BLaER1 treated with 17β-estradiol and CSF1 and Interleukin-3, amounts not matched to agents 10 nM and 100 nM (cell line): ENCODE data around the gene AMPD3.

ENCODE experiments used
- H3K27ac ChIP-seq, 11 experiments: shearing (Covaris generic); formaldehyde crosslinking; 2 replicates each; pipeline ENCODE4 v1.8.1; 2022
- H3K27me3 ChIP-seq, 11 experiments: shearing (Covaris generic); formaldehyde crosslinking; 2 replicates each; pipeline ENCODE4 v1.8.1; 2022
- H3K36me3 ChIP-seq, 11 experiments: shearing (Covaris generic); formaldehyde crosslinking; 2 replicates each; pipeline ENCODE4 v1.8.1; 2022
- H3K4me1 ChIP-seq, 10 experiments: shearing (Covaris generic); formaldehyde crosslinking; 2 replicates each; pipeline ENCODE4 v1.8.1; 2022
- H3K4me2 ChIP-seq, 11 experiments: shearing (Covaris generic); formaldehyde crosslinking; 2 replicates each; pipeline ENCODE4 v1.8.1; 2022
- H3K4me3 ChIP-seq, 10 experiments: shearing (Covaris generic); formaldehyde crosslinking; 2 replicates each; pipeline ENCODE4 v1.8.1; 2022
- H3K9ac ChIP-seq, 11 experiments: shearing (Covaris generic); formaldehyde crosslinking; 2 replicates each; pipeline ENCODE4 v1.8.1; 2022
- H3K9me3 ChIP-seq, 11 experiments: shearing (Covaris generic); formaldehyde crosslinking; replicated peaks in 1 of 11; 2 replicates each; pipeline ENCODE4 v1.8.1; 2022
- H4K20me1 ChIP-seq, 11 experiments: shearing (Covaris generic); formaldehyde crosslinking; 2 replicates each; pipeline ENCODE4 v1.8.1; 2022
- Cebpa-rat ChIP-seq, 11 experiments: shearing (Covaris generic); IDR thresholded peaks; 2 replicates each; pipeline ENCODE4 v1.8.1; 2022

AMPD3 gene

DNA sequence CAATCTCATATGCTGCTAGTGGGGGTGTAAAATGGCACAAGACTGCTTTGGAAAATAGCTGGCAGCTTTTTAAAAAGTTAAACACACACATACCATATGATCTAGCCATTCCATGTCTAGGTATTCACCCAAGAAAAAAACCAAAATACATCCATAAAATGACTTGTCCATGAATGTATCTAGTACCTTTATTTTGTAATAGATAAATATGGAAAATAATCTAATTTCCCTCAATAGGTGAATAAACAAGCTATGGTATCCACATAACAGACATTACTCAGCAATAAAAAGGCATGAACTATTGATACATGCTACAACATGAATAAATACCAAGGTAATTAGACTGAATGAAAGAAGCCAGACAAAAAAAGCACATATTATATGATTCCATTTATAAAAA is 63.1 kb downstream of the AMPD3 start:
- Histone ChIP-seq H3K9me3 (no peaks in the 10 kb centered on the region), H3K4me1 (peaks cover 0 to 5% (median 0%) of the 10 kb centered on the region in 10 experiments; a peak in 1 of 20 replicates)
- TF ChIP-seq Cebpa-rat (IDR thresholded peaks at IDR 0.05): no peak

DNA sequence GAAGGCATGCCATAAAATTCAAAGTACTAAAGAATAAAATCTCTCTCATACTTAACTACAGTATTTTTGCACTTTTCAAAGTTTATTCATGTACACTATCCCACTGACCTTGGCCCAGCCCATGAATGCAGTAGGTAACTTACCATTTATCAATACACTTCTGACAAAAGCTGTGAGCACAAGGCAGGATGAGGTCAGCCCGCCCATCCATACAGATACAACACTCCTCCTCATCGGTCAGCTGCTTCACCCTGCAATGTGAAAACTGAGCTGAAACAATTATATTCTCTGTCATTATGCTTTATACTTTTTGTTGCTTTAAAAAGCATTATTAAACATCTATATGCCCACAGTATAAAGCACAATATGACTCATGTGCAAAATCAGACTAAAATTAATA is 63.8 kb downstream of the AMPD3 start:
- Histone ChIP-seq H3K4me3 (no peak overlapping the region), H3K27ac (no peak overlapping the region), H3K4me2 (no peak overlapping the region), H4K20me1 (peaks cover 0 to 9% (median 0%) of the 10 kb centered on the region in 11 experiments; a peak in 1 of 22 replicates), H3K36me3 (peaks cover 30 to 79% (median 61%) of the 10 kb centered on the region in 11 experiments), H3K27me3 (no peaks in the 10 kb centered on the region), H3K9me3 (no peaks in the 10 kb centered on the region), H3K4me1 (peaks cover 0 to 4% (median 0%) of the 10 kb centered on the region in 10 experiments; a peak in 1 of 20 replicates), H3K9ac (no peak overlapping the region)
- no peak for TF ChIP-seq Cebpa-rat (IDR thresholded peaks at IDR 0.05)

More for the DNA sequence above, 63.1 kb downstream of the AMPD3 start:
- H3K9ac ChIP-seq: no peak overlapping the region
- peaks cover 22 to 79% (median 55%) of the 10 kb centered on the region in 11 experiments for H3K36me3 ChIP-seq
- H3K4me3 ChIP-seq: no peak overlapping the region
- no peak overlapping the region for H3K27ac ChIP-seq
- peaks cover 0 to 9% (median 0%) of the 10 kb centered on the region in 11 experiments; a peak in 1 of 22 replicates for H4K20me1 ChIP-seq
- H3K4me2 ChIP-seq: no peak overlapping the region
- H3K27me3 ChIP-seq: no peaks in the 10 kb centered on the region

DNA sequence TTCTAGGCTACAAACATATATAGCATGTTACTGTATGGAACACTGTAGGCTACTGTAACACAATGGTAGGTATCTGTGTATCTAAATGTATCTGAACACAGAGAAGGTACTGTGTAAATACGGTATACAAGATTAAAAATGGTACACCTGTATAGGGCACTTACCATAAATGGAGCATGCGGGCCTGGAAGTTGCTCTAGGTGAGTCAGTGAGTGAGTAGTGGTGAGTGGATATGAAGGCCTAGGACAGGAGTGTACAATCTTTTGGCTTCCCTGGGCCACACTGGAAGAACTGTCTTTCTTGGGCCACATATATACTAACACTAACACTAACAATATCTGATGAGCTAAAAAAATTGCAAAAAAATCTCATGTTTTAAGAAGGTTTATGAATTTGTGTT is 64.6 kb downstream of the AMPD3 start:
- TF ChIP-seq Cebpa-rat (IDR thresholded peaks at IDR 0.05): no peak
- peaks cover 37 to 81% (median 69%) of the 10 kb centered on the region in 11 experiments for H3K36me3 ChIP-seq

DNA sequence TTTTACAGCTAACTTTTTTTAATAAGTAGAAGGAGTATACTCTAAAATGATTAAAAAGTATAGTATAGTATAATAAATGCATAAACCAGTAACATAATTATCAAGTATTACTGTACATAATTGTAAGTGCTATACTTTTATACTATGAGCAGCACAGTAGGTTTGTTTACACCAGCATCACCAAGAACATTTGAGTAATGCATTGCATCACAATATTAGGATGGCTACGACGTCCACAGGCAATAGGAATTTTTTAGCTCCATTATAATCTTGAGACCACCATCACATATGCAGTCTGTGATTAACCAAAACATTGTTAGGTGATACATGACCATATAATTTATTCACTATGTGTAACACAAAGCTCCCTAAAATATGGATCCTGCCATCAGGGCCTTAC is 65.5 kb downstream of the AMPD3 start:
- H3K4me3 ChIP-seq: no peak overlapping the region
- H3K9ac ChIP-seq: no peak overlapping the region
- no peak overlapping the region for H3K4me2 ChIP-seq
- H3K27ac ChIP-seq: no peak overlapping the region
- H3K9me3 ChIP-seq: no peaks in the 10 kb centered on the region
- no peak for TF ChIP-seq Cebpa-rat (IDR thresholded peaks at IDR 0.05)
- no peaks in the 10 kb centered on the region for H4K20me1 ChIP-seq
- no peaks in the 10 kb centered on the region for H3K4me1 ChIP-seq
- no peaks in the 10 kb centered on the region for H3K27me3 ChIP-seq
- peaks cover 42 to 81% (median 68%) of the 10 kb centered on the region in 11 experiments for H3K36me3 ChIP-seq

More for the DNA sequence above, 64.6 kb downstream of the AMPD3 start:
- H3K4me3 ChIP-seq: no peak overlapping the region
- H3K27me3 ChIP-seq: no peaks in the 10 kb centered on the region
- H3K4me2 ChIP-seq: no peak overlapping the region
- H3K9me3 ChIP-seq: no peaks in the 10 kb centered on the region
- no peaks in the 10 kb centered on the region for H3K4me1 ChIP-seq
- H3K9ac ChIP-seq: no peak overlapping the region
- H3K27ac ChIP-seq: no peak overlapping the region
- H4K20me1 ChIP-seq: peaks cover 0 to 8% (median 0%) of the 10 kb centered on the region in 11 experiments; a peak in 1 of 22 replicates

DNA sequence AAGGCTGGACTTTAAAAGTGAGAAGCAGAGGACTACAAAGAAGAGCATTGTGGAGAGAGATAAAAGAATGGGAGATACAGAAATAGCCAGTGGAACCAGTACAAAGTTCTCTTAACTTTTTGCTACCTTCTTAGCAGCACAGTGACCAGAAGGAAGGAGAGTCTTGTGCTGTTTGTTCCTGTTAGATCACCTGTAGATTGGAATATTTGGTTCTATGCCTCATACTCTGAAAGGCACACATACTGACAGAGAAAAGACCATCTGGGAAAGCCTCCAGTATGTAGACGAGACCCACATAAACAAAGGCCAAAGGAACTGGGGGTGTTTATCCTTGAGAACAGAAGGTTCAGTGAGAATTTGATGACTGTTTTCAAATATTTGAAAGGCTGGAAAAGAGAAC is 67.2 kb downstream of the AMPD3 start:
- Histone ChIP-seq H3K27ac (no peak overlapping the region), H3K36me3 (peaks cover 47 to 88% (median 78%) of the 10 kb centered on the region in 11 experiments), H3K9ac (no peak overlapping the region), H3K4me1 (no peaks in the 10 kb centered on the region), H3K4me3 (no peak overlapping the region), H3K27me3 (no peaks in the 10 kb centered on the region), H3K9me3 (no peaks in the 10 kb centered on the region), H3K4me2 (no peak overlapping the region), H4K20me1 (no peaks in the 10 kb centered on the region)
- no peak for TF ChIP-seq Cebpa-rat (IDR thresholded peaks at IDR 0.05)

DNA sequence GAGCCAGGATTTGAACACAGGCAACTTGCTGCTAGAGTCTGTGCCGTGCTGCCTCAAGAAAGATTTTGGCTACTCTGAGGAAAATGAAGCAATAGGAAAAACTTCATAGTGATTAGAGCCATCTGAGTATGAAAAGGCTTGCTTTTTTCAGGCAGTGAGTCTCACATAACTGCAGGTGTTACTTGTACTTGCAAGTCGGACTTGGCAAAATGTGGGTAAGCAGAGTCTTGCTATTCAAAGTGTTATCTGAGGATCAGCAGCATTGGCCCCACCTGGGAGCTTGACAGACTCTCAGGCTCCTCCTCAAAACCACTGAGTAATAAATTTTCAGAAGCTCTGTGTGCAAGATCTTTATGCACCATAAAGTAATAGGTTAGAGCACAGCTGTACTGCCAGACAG is 67.9 kb downstream of the AMPD3 start:
- no peak overlapping the region for H3K4me2 ChIP-seq
- H3K36me3 ChIP-seq: peaks cover 52 to 93% (median 83%) of the 10 kb centered on the region in 11 experiments
- no peaks in the 10 kb centered on the region for H4K20me1 ChIP-seq
- no peak for TF ChIP-seq Cebpa-rat (IDR thresholded peaks at IDR 0.05)
- H3K4me3 ChIP-seq: no peak overlapping the region
- no peak overlapping the region for H3K27ac ChIP-seq
- no peaks in the 10 kb centered on the region for H3K4me1 ChIP-seq
- no peaks in the 10 kb centered on the region for H3K27me3 ChIP-seq
- no peak overlapping the region for H3K9ac ChIP-seq
- H3K9me3 ChIP-seq: no peaks in the 10 kb centered on the region

DNA sequence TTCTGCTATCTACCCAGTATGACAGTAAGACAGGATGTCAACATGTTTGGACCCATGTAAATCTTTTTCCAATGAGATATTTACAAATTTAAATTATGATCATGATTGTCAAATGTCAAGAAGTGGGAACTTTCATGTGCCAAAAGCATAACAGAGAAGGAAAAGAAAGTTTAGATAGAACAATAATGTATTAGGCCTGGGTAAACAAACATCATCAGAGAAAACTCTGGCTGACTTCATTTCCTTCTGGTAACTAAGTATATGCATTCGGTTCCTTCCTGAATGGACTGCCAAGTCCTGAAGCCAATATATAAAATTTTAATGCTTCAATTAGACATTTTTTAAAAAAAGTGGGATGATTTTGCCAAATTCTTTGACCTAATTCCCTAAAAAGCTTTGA is 69.4 kb downstream of the AMPD3 start:
- Histone ChIP-seq H3K4me1 (no peaks in the 10 kb centered on the region), H3K4me3 (no peak overlapping the region), H3K9me3 (no peaks in the 10 kb centered on the region), H3K4me2 (no peak overlapping the region), H3K36me3 (peaks cover 61 to 98% (median 86%) of the 10 kb centered on the region in 11 experiments), H3K27me3 (no peaks in the 10 kb centered on the region), H3K27ac (no peak overlapping the region), H4K20me1 (no peaks in the 10 kb centered on the region), H3K9ac (no peak overlapping the region)
- no peak for TF ChIP-seq Cebpa-rat (IDR thresholded peaks at IDR 0.05)

DNA sequence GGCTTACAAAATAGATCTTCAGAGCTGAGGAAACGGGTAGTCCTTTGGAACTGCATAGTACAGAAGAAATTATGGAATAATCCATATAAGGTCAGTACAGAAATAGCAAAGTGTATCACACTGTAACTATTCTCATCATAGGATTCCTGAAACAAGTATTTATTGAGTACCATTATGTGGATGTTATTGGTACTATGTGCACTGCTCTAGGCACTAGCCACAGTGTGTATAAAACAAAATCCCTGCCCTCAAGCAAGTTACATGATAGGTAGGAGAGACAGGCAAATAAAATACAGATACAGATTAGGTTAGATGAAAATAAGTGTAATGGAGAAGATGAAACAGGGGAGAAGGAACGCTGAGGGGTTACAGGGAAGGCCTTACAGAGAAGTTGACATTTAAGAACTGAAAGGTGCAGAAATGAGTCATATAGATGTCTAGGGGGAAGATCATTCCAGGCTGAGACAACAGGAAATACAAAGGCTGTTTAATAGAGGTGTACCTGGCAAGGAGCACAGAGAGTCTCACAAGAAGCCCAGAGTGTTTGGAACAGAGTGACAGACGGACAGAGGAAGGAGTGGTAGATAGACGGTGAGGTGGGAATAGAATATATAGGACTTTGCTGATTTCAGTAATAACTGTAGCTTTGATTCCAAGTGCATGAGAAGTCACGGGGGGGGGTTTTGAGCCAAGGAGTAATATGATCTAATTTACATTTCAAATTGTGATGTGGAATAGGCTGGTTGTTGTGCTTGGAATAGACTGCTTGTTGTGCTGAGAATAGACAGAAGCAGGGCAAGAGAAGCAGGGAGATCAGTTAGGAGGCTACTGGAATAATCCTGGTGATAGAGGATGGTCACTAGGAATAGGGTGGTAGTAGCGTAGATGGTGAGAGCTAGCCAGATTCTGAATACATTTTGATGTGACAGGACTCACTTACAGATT is 72.2 kb downstream of the AMPD3 start:
- Histone ChIP-seq H3K4me2 (no peak overlapping the region), H3K27ac (no peak overlapping the region)
- no peak for TF ChIP-seq Cebpa-rat (IDR thresholded peaks at IDR 0.05)

DNA sequence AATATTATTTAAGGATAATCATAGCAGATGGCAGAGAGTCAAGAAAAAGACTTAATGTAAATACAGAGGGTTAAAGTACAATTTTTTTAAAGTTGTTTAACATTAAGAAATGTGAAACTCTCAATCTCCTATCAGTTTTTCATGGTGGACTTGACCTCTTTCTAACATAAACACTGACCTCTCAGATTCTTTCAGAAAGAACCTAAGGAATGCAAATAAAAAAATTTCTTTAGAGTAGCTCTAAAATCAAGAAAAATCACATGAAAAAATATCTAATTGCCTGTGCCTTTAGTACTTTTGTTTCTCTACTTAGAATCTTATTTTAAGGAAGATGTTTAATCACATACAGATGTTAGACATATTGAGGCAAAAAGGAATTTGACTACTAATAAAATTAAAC is 73.1 kb downstream of the AMPD3 start:
- Histone ChIP-seq H4K20me1 (no peaks in the 10 kb centered on the region), H3K27ac (no peak overlapping the region), H3K4me2 (no peak overlapping the region), H3K27me3 (no peaks in the 10 kb centered on the region), H3K4me3 (no peak overlapping the region), H3K9ac (no peak overlapping the region), H3K4me1 (no peaks in the 10 kb centered on the region), H3K9me3 (no peaks in the 10 kb centered on the region), H3K36me3 (peaks cover 60 to 100% (median 86%) of the 10 kb centered on the region in 11 experiments)
- TF ChIP-seq Cebpa-rat (IDR thresholded peaks at IDR 0.05): no peak

More for the DNA sequence above, 72.2 kb downstream of the AMPD3 start:
- no peaks in the 10 kb centered on the region for H3K4me1 ChIP-seq
- no peaks in the 10 kb centered on the region for H4K20me1 ChIP-seq
- H3K36me3 ChIP-seq: peaks cover 58 to 100% (median 88%) of the 10 kb centered on the region in 11 experiments
- no peak overlapping the region for H3K9ac ChIP-seq
- no peaks in the 10 kb centered on the region for H3K27me3 ChIP-seq
- no peak overlapping the region for H3K4me3 ChIP-seq
- H3K9me3 ChIP-seq: no peaks in the 10 kb centered on the region
